Stimulated activated CD8-positive, alpha-beta memory T cell treated with anti-CD3 and anti-CD28 coated beads, Interleukin-2, amount 100 ng/mL, for 1 hour (primary cell): ENCODE measurements around the gene SRC.

ENCODE experiments used
- DNase-seq, 2 donors: peaks; one replicate each; pipeline ENCODE4 v3.0.0-alpha.2; 2020; ENCODE audit warnings: low read depth in 2 of 2

SRC gene

GRCh38 chr20:37381621-37382471 lies 35.9 kb downstream of the SRC start:
- no peak for DNase-seq

- DNase-seq = no peak
Measured at GRCh38 chr20:37382482-37383120, 36.7 kb downstream of the SRC start.

- no peak for DNase-seq
Measured at GRCh38 chr20:37383229-37383989, 37.5 kb downstream of the SRC start.

GRCh38 chr20:37384683-37385174 lies 38.8 kb downstream of the SRC start:
- peak; percentile 62 to 65 for DNase-seq

DNA sequence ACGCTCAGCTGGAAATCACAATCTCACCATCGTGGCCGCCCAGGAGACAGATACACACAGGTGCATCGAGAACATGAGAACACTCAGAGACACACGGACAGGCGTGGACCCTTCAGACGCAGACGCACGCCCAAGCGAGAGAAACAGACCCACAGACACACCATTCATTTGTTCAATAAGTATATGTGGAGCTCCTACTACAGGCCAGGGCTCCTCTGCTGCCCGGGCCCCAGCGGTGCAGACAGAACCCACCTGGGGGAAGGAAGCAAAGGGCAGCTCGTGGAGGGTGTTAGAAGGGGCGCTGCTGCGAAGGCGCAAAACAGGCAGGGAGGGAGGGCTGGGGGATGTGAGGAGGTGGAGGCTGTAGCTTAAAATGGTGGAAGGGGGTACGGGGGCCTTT lies 39.2 kb downstream of the SRC start:
- DNase-seq = no peak

GRCh38 chr20:37385659-37386504 lies 39.9 kb downstream of the SRC start:
- DNase-seq = no peak

DNA sequence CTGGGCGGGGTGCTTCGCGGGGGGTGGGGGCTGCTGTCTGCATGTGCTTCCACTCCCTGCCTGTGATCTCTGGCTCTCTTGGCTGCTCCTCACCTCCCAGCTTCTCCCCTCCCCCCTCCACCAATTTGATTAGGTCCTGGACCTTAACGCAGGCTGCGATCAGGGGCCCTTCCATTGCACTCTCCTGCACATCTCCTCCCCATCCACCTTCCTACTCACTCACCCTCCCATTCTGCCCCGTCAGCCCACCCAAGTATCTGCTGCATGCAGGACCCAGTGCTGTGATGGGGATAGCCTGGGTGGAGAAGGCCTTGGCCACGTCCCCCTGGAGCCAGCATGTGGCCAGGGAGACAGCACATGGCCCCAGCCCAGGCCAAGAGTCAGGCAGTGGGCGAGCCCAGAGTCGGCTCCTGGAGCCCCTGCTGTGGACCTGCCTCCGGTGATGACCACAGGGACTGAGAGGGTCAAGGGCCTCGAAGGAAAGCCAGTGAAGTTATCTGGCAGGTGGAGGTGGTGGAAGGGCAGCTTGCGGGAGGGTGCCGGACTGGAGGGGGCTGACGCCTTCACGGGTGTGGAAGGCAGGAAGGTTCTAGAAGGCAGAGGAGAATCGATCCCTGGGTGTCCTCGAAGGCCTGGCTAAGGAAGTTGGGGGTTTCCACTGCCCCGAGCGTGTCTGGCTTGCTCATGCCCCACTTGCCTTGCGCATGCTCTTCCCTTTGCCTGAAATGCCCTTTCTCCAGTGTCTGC lies 40.7 kb downstream of the SRC start:
- no peak for DNase-seq

DNA sequence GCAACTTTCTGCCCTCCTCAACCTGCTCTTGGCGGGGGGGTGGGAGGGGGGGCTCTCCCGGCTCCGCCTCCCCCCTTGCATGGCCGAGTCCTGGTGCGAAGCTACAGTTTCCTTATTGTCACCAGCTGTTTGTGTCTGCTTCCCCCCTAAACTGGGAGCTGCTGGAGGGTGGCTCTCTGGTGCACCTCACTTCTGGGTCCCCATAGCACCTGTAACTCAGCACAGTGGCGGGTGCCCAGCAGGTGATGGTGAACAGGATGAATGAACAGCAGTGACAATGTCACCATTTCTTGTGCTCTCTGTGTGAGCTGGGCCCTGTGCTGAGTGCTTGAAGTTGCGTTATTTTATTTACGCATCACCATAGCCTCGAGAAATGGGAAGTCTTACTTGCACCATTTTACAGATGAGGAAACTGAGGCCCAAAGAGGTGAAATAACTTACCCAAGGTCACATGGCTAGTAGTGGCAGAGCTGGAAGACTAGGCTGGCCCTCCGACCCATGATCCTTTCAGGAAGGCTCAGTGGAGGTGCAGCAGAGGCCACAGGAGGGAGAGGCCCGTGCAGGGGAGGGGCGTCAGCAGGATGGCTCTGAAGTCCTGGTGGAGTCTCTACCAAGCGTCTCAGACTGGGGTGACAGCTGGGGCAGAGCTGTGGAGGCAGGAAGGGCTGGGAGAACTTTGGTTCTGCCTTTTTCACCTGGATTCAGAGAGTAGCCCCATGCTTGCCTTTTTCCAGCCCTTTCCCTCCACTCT lies 41.8 kb downstream of the SRC start:
- DNase-seq = no peak

DNA sequence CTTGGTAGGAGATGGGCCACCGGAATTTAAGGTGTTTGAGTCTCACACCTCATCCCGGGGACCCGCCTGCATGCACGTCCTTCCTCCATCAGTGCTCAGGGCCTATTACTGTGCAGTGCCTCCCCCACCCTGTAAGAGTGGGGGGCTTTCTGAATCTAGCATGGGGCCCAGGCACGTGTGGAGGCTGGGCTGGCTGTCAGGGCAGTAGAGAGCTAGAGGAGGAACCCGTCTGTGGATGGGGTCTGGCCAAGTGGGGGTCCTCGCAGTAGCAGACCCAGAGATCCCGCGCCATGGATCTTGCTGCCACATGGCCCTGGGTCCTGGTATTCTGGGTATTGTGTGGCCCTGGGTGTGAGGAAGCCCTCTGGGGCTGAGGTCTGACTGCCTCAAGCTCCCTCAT lies 42.9 kb downstream of the SRC start:
- DNase-seq = no peak

DNA sequence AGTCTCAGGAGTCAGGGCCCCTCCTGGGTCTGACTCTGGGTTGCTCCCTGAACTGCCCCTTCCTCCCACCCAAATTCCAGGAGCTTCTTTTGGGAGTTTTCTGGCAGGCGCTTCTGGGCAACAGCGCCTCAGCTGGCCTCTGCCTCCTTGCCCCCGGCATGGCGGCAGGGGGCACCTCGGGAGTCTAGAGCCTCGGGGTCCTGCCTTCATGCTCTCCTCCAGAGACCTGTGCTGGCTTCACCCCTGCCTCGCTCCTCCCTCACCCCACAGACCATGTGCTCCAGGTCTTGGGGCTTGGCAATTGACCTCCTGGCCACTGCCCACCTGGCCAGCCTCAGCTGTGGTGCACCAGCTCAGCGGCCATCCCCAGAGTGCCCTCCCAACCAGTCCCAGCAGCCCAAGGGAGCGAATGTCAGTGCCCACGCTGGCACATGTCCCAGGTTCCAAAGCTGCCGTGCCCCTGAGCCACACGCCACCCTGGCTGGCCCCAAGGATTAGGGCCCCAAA lies 43.4 kb downstream of the SRC start:
- DNase-seq = no peak

DNA sequence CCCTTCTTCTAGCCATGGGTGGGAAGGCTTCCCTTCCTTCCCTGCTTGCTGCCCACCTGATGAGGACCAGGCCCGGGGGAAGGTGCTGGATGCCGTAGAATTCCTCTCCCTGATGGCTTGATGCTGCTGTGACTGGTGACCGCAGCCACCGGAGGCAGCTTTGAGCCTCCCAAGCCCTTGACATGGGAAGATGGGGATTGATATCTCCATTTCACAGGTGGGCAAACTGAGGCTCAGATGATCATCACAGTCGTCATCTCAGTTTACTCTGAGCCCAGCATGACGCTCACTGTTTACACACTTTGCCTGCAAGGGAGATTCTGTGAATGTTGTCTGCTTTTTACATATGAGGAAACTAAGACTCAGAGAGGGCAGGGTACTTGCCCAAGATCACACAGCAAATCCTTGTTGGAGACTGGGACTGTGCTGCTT lies 43.9 kb downstream of the SRC start:
- DNase-seq = no peak

- no peak for DNase-seq
Measured at GRCh38 chr20:37390503-37390890, 44.6 kb downstream of the SRC start.

DNA sequence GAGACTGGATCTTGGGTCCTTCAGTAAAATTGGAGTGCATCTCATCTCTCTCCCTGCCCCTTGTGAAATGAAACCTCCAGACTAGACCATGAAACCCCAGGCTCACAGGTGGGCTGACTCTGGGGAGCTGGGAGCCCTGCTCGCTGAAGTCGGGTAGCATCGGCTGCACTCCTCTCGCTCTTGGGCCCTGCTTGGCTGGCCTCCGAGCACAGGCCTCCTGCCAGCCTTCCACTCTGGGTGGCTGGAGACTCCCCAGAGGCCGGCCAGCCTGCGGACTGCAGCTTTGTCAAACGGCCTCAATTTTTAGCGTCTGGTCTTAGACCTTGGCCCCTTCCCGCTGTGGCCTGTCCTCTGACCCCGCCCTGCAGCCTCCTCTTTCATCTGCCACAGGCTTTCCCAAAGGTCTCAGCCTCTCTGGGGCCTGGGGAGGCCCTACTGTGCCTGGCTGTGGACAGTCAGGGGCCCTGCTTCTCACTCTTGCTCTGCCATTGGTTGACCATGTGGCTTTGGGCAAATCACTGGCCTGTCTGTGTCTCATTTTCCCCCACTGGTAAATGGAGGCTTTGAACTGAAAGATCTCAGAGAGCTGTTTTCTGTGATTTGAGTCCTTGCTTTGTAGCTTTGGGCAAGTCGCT lies 45.1 kb downstream of the SRC start:
- DNase-seq = no peak

GRCh38 chr20:37392441-37393195 lies 46.7 kb downstream of the SRC start:
- no peak for DNase-seq

GRCh38 chr20:37393196-37393862 lies 47.4 kb downstream of the SRC start:
- DNase-seq = no peak

- no peak for DNase-seq
Measured at GRCh38 chr20:37393863-37394542, 48.1 kb downstream of the SRC start.
